BJ (cell line): ENCODE measurements around the gene HOXA10. TPM values are rescaled to one million over a fixed set of nuclear protein-coding genes. Genes with fewer than 3 reads are reported as not detected.

Experiments
- CTCF ChIA-PET: fragments of 350-600 bp; formaldehyde crosslinking; extraction: SDS; loops from one replicate; lab custom pipeline; 2021; ENCODE audit warnings: antibody characterized with exemption, inconsistent platforms; lab: Yijun Ruan, JAX
- POLR2A ChIA-PET: fragments of 300-600 bp; sonication (Branson Sonifier 250); formaldehyde crosslinking; extraction: SDS; loops from one replicate; lab custom pipeline; 2021; ENCODE audit warnings: antibody characterized with exemption; lab: Charles Lee
- DNase-seq: peaks from one replicate; pipeline ENCODE4 v3.0.0-alpha.2; 2011; ENCODE audit warnings: low read depth
- H3K27me3 ChIP-seq: 2 replicates; pipeline ENCODE4 v1.6.0; 2011; ENCODE audit warnings: low read length; ENCODE audit not compliant: control insufficient read depth, insufficient read depth
- H3K36me3 ChIP-seq: 2 replicates; pipeline ENCODE4 v1.5.1; 2011; ENCODE audit warnings: low read length; ENCODE audit not compliant: control insufficient read depth, insufficient read depth
- H3K4me3 ChIP-seq: 2 replicates; pipeline ENCODE4 v1.5.1; 2011; ENCODE audit warnings: low read depth, mild to moderate bottlenecking, control low read depth, low read length
- CTCF ChIP-seq: IDR thresholded peaks from 2 replicates; pipeline ENCODE4 v1.5.1; 2011; ENCODE audit warnings: low read depth, mild to moderate bottlenecking, control low read depth, inconsistent platforms, low read length, moderate library complexity; ENCODE audit not compliant: insufficient read depth
- polyA plus RNA-seq: library from polyadenylated mRNA; depleted of rRNA; stranded (reverse); fragments of >200 nt; gene quantifications from 2 replicates; pipeline ENCODE4 v1.2.3, GENCODE V29; 2011

HOXA10 gene
- polyA plus RNA-seq, 1 experiment = 54.7 TPM

GRCh38 chr7:27139334-27140125 is 34.6 kb downstream of the HOXA10 start:
- Histone ChIP-seq H3K4me3 (no peak overlapping the region), H3K36me3 (no peaks in the 10 kb centered on the region), H3K27me3 (no peaks in the 10 kb centered on the region)
- ChIA-PET POLR2A (no interaction called here), CTCF (interaction anchor here (1.0 to 5.9 kb wide), 3 partner anchors 8 to 285 kb away, joined by 3 to 59 read pairs (median 7); partner anchors contain the start of gene HOXA4)
- DNase-seq = no peak
- no peak for TF ChIP-seq CTCF

GRCh38 chr7:27138985-27139333 is 35.2 kb downstream of the HOXA10 start:
- Histone ChIP-seq H3K4me3 (no peak overlapping the region), H3K36me3 (no peaks in the 10 kb centered on the region), H3K27me3 (no peaks in the 10 kb centered on the region)
- POLR2A ChIA-PET = no interaction called here
- CTCF ChIA-PET = no interaction called here
- TF ChIP-seq CTCF = no peak
- DNase-seq = no peak

GRCh38 chr7:27138472-27138871 is 35.6 kb downstream of the HOXA10 start:
- Histone ChIP-seq H3K27me3 (no peaks in the 10 kb centered on the region), H3K36me3 (no peaks in the 10 kb centered on the region), H3K4me3 (no peak overlapping the region)
- CTCF ChIA-PET = interaction anchor here (1.1 kb wide), 1 partner anchor 295 kb away, joined by 3 read pairs; no protein-coding TSS in a partner anchor
- POLR2A ChIA-PET = no interaction called here
- TF ChIP-seq CTCF = no peak
- no peak for DNase-seq

GRCh38 chr7:27137640-27138315 is 36.3 kb downstream of the HOXA10 start:
- CTCF ChIA-PET = interaction anchor here (1.1 kb wide), 1 partner anchor 294 kb away, joined by 3 read pairs; no protein-coding TSS in a partner anchor
- Histone ChIP-seq H3K36me3 (no peaks in the 10 kb centered on the region), H3K4me3 (no peak overlapping the region), H3K27me3 (no peaks in the 10 kb centered on the region)
- POLR2A ChIA-PET = no interaction called here
- DNase-seq = no peak
- no peak for TF ChIP-seq CTCF

- CTCF ChIA-PET = interaction anchor here (0.7 to 2.2 kb wide), 4 partner anchors 9 to 1265 kb away, joined by 3 to 11 read pairs (median 3); partner anchors contain the start of gene HOXA5
- no peaks in the 10 kb centered on the region for H3K36me3 ChIP-seq
- no peak overlapping the region for H3K4me3 ChIP-seq
- POLR2A ChIA-PET = interaction anchor here (0.6 kb wide), 1 partner anchor 31 kb away, joined by 4 read pairs; no protein-coding TSS in a partner anchor
- peak; percentile 68 for DNase-seq
- no peaks in the 10 kb centered on the region for H3K27me3 ChIP-seq
- no peak for TF ChIP-seq CTCF
These were observed 39.7 kb downstream of the HOXA10 start for GRCh38 chr7:27134392-27134791.
